GM18519 (cell line): ENCODE measurements around the gene TMEM214.

Source experiments
- ATAC-seq: cut with Tn5 transposase; IDR thresholded peaks from one replicate; pipeline ENCODE4 v1.9.1; 2021; ENCODE audit warnings: mild to moderate bottlenecking, moderate library complexity; ENCODE audit not compliant: unreplicated experiment, low FRiP score

TMEM214 gene

DNA sequence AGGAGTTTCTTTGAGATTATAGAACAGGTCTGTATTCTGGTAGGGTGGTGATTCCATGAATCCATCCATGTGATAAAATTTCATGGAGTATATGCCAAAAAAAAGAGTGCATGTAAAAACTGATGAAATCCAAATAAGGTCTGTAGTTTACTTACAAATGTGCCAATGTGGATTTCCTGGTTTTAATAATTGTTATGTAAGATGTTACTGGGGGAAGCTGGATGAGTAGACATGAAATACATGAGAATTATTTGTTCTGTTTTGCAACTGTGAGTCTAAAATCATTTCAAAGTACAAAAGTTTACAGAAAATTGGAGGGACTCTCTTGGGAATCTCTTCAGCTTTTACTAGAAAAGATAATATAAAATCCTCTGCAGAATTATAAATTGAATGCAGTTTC is 23.7 kb upstream of the TMEM214 start:
- ATAC-seq, result no peak

DNA sequence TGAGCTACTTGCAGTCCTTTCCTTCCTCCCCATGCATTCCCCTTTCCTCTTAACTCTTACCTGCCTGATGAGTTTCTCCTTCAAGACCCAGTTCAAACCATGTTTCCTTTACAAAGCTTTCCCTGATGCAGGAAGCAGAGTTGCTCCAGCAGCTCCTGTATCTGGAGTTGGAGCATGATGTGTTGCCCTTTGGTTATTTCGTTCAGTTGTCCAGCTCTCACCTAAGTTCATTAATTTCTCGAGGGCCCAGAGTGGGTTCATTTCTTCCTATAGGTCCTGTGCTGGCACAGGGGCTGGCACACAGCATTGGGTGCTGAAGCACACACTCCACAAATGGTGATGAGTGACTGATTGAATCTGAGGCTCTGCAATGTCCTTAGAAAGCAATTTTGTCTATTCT is 23.0 kb upstream of the TMEM214 start:
- ATAC-seq, result no peak

DNA sequence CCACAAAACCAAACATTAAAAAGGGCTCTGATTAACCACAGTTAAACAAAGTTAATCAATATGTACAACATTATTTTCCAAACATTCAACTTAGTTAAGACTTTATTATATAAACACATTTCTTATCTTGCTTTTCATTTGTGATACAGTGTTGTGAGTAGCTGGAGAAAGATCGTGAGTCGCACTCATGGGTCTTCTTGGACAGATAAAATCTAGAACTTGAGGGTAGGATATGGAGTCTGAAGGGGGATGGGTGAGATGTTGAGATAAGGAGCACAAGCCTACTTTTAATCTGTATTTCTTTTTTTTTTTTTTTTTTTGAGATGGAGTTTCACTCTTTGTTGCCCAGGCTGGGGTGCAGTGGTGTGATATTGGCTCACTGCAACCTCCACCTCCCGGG is 22.6 kb upstream of the TMEM214 start:
- ATAC-seq, result no peak

DNA sequence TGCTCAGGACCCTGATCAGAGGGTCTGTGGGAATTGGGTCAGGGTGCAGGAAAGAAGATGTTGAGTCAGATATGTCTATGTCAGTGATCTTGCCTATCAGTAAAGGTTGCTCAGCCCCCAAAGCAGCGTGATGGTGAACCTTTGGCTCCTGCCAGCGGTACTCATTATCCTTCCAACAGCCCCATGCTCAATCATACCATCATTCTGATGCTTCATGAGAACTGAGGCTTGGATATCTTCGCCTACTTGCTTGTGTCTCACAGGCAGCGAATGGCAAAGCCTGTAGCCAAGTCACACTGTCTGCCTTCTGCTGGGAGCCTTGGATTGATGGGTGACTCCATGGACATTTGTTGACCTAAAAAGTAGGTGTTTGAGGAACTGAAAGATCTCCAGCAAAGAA is 19.0 kb upstream of the TMEM214 start:
- no peak for ATAC-seq

DNA sequence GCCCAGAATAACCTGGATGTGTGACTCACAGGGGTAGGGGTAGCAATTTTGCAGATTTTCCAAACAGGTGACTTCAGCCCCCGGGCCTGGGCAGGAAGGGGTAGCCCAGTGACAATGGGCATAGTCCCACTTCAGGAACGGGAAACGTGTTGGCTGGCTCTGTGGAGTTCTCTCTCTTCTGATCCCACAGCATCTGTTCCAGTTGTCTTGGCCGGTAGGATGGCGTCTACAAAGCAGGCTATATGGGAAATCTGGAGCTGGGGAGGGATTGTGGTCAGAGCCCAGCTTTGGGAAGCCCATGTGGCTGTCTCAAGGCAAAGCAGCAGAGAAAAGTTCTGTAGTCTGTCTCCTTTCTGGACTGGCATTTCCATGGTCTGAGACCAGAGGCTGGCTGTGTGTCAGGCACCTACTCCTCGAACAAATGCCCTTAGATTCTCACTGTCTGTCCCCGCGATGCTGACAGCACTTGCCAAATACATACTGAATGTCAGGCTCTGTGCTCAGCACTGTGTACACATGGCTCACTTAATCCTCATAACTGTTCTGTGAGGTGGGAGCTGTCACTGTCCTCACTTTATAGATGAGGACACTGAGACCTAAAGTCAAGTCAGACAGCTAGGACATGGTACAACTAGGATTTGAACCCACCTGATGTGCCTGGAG is 17.9 kb upstream of the TMEM214 start:
- no peak for ATAC-seq

DNA sequence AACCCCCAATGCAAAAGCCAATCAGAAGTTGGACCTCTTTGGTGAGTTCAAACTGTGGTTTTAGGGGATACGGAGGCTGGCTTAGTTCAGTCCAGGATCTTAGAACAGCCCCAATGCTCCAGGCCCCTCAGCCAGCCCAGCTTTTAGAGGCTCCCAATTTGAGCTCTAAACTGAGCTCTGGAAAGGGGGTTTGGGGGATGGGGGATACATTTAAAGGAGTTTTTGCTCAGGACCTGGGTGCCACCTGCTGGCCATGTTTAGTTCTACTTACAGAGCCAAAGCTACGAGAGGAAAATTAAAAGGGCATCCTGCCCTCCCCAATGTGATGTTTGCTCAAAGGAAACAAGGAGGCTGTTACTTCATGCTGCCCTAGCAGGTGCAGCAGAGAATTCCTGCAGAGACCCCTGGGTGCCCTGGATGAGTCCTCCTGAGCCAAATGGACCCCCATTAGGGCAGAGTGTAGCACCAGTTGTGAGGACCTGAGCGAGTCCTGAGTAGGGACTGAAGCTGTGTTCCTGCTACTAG is 15.9 kb upstream of the TMEM214 start:
- no peak for ATAC-seq

DNA sequence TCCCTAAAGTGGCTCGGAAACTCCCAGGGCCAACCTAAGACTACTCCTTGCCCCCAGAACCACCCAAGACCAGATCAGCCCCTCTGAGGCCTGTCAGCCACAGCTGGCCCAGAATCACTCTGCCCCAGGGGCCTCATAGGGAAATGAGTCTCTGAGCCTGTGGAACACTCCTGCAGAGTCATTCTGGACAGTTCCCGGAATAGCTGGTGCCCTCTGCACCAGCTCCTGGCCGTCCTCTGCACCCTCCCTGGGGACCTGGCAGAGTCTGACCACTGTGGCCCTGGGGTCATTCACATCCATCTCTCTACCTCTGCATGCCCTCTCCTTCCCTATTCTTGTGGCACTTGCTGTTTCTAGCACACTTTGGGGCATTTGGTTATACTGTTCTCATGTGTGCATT is 14.6 kb upstream of the TMEM214 start:
- no peak for ATAC-seq

DNA sequence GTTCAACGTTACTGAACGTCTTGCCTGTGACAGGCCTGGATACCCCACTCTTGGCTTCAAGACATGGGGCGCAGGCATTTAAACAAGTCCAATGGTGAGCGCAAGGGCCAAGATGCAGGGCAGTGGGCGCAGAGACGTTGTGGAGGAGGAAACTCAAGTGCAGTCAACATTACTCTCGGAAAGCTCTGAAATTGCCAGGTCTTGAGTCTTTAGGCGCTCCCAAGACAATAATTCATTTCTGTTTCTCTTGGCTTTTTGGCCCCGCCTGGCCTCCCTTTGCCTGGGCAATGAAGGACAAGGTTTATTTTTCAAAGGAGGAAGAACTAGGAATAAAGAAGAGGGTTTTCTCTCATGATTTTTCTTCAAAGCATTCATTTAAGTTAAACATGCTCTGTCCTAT is 13.3 kb upstream of the TMEM214 start:
- no peak for ATAC-seq

DNA sequence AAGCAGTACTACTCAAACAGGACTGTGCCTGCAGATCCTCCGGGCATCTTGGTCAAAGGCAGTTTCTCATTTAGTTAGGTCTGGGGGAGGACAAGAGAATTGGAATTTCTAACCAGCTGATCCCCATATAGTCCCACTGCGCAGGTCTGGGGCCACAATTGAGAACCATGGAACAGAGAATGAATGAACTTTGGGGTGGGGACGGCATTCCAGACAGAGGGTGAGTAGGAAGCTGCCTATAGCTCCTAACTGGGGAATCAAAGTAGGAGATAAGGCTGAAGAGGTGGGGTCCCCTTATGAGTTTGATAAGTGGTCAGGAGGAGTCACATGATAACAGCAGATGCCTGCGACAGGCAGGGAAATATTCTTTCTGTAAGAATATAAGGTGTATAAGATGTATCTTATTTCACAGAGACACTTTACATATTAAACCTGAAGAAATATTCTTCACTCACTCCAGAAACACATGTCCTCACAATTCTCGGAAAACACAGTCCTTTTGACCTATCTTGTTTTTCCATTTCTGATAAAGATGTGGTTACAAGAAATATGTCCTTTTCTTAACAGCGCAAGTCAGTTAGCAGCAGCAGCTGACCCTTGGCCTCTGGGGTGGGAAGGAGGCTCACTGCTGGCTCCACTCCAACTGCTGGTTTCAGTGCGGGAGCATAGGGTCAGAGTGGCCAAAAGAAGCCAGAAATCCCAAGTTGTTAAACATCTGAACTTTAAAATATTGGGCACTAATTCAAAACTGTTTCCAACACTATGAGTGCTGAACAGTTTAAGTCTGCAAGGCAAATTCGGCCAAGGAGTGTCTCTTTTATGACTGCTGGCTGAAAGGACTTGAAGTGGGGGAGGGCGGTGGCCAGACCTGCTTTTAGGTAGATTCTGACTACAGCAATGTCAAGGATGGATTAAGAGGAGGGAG is 12.6 kb upstream of the TMEM214 start:
- ATAC-seq, result no peak

DNA sequence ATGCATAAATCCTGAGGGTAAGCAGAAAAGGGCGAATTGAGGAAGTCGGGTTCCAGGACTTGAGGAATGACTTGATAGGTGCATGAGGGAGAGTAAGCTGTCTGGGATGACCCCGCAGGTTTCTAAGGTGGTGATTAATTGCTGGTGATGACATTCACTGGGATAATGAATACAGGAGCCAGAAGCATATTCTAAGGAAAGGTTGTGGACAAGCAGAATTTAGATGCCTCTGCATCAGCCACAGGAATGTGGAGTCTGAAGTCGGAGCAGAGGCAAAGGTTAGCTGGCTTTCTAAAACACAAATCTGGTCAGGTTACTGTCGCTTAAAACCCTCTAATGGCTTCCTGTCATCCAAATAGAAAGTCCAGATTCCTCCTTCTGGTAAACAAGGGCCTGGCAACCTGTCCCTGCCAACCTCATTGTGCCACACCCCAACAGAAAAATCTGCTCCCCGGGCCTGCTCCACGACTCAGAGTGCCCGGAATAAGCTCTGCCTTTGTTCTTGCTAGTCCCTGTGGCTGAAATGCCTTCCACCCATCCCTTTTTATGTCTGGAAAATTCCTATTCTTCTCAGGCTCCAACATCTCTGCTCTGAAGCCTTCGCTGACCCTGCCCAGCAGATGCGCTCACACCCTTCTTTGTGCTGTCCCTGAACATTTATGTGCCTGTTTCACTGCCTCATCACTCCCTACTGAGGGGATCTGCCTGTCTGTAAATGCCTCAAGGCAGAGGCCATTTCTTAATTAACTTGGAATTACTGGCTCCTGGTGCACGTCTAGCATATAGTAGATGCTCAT is 11.3 kb upstream of the TMEM214 start:
- no peak for ATAC-seq

DNA sequence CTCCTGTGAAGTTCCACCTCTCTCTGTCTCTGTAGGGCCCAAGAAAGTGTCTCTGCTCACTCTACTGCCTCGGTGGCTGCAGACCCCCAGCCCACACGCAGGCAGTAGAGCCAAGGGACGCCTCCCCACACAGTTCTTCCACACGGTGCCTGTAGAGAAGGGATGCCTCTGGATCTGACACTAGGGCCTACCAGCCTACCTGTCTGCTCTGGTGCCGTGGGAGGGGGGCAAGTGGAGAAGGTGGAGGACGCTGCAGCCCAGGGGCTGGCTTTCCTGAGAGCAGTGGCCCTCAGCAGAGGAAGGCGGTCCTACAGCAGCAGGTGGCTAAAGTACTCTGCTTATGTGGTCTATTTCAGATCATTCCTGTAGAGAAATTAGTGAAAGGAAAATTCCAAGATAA is 9.0 kb upstream of the TMEM214 start:
- ATAC-seq, result no peak

DNA sequence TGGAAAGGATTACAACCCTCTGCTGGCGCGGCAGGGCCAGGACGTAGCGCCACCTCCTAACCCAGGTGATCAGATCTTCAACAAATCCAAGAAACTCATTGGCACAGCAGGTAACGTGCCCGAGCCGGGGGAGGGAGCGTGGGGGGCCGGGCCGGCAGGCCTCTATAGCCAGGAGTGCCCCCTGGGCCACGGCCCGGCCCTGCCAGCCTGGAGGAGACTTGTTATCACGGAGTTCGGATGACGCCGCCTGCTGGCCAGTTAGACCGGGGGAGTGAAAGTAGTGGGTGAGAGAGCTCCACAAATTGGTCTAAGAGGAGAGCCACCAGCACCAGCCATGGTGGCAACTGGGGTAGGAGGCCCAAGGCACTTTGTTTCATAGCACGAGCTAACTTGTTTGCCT is 8.6 kb upstream of the TMEM214 start:
- ATAC-seq, result no peak

DNA sequence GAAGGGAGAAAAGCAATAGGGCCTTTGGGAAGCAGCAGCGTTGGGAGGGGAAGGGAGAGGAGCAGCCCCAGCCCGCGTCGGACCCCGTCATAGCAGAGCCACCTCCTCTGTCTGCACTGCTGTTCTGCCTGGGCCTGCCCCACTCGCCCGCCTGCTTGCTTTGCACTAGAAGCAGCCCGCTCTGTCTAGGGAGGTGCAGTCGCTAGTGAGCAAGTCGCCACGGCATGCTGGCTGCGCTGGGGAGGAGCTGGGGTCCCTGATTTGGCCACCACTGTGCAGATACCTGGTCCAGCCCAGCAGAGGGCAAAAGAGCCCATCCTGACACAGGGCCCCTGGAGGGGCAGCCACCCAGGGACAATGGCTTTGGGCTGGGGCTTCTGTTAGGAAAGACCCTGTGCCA is 8.0 kb upstream of the TMEM214 start:
- ATAC-seq, result no peak

DNA sequence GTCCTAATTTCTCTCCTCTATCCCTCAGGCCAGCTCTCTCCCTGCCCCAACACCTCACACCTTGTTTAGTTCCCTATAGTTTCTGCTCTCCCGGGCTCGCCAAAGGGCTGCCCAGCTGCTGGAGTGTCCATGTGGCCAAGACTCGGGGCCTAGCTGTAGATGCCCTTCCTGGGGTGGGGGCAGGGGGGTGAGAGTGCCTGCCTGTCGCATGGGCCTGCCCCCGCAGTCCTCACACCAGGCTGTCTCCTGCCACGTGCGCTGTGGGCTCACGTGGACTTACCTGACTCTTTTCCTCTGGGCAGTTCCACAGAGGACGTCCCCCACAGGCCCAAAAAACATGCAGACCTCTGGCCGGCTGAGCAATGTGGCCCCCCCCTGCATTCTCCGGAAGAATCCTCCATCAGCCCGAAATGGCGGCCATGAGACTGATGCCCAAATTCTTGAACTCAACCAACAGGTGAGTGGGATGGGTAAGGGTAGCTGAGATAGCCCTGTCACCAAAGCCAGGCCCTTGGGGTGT is 7.4 kb upstream of the TMEM214 start:
- ATAC-seq, result no peak

DNA sequence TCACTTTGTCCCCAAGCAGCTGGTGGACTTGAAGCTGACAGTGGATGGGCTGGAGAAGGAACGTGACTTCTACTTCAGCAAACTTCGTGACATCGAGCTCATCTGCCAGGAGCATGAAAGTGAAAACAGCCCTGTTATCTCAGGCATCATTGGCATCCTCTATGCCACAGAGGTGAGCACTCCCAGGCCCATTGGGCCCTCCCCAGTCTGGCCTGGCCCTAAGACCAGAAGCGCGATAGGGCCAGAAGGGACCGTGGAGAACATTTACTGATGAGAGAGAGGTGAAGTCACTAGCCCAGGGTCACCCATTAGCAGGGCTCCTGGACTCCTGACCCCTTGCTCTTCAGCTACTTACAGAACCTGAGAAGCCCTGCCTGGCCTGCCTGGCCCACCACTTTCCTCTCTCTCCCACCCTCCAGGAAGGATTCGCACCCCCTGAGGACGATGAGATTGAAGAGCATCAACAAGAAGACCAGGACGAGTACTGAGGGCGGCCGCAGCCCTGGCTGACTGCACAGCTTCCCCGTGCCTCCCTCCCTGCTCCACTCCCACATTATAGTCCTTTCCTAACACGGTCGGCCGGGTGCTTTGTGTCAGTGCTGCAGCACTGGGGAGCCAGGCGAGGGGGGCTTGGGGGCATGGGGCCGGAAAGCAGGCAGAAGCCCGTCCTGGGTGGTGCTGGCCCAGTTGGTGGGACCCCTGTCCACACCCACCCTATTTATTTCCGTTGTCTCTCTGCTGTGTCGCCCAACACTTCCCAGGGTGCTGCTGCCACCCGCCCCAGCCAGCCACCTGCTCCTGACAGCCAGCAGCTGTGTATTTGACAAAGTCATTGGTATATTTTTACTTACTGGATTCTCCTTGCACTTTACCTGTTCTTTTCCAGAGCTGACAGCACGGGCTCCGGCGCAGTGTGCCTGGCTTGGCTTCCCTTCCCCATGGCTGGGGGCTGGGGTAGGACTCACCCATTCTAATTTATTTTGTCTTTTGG is 6.6 kb upstream of the TMEM214 start:
- ATAC-seq, result no peak

DNA sequence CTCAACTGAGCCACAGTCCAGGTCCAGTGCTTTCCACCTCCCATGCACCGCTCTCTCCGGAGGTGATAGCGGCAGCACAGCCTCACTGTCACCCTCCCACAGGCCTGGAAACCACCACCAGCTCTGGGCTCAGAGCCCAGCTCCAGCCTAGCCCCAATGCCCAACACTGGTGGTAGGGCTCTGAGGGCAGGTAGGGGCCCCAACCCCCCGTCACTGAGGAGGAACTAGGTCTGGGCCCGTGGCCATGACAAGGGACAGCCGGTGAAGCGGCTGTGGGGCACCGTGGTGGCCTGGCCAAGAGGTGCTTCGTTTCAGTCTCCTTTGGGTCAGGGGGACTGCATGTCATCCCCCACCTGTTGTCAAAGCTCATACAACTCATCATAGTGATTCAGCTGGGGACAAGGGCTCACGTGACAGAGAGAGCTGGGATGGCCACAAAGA is 5.5 kb upstream of the TMEM214 start:
- ATAC-seq, result no peak

DNA sequence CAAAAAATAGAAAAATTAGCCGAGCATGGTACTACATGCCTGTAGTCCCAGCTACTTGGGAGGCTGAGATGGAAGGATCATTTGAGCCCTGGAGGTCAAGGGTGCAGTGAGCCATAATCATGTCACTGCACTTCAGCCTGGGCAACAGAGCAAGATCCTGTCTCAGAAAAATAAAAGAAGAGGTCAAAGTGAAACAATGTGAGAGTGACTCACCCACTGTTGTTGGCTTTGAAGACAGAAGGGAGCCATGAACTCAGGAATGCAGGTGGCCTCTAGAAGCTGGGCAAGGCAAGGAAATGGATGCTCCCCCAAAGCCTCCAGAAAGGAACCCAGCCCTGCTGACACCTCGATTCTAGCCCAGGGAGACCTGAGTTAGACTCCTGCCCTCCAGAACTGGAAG is 3.7 kb upstream of the TMEM214 start:
- no peak for ATAC-seq

DNA sequence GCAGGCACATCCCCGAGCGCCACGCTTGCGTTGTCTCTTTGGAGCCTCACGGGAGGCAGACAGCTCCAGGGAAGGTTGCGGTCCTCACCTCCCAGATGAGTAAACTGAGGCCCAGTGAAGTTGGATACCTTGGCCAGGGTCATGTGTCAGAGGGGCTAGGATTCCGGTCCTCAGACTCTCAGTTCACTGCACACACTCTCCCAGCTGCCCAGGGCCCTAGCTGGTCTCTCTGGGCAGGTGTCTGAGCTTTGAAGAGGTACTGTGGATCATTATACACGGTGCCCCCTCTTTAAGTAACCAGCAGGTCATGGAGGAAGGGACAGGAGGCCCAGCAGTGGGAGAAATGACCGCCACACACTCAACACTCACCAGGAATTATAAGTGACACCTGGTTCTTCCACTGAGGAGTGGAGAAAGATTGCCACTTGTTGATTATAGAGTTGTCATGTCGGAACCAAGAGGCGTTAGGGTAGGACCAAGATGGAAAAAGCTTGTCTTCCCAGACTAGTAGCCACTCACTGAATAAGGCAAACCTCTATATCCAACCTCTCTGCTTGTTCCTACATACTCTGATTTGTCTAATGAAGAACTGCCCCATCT is 588 bp downstream of the TMEM214 start:
- no peak for ATAC-seq

DNA sequence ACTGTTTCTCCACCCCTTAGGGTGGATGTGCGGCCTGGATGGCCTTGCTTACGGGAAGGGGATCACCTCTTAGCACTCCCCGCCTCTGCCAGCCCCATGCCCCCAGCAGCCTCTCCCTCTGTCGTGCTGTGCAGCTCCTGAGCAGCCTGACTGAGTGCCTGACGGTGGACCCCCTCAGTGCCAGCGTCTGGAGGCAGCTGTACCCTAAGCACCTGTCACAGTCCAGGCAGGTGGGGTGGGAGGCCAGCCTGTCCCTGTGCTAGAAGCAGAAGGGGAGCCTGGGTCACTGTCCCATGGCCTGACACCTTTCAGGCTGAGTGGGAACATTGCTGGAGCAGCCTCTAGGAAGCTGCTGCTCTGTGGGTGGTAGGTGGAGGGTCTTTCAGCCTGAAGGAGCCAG is 5.2 kb downstream of the TMEM214 start:
- ATAC-seq, result no peak
